Suppressor macrophage treated with lipopolysaccharide for 4 hours (primary cell): Measurements from ENCODE around the gene CDK10.

Source experiments
- DNase-seq: peaks from one replicate; pipeline ENCODE4 v3.0.0-alpha.2; 2020

The CDK10 gene

DNA sequence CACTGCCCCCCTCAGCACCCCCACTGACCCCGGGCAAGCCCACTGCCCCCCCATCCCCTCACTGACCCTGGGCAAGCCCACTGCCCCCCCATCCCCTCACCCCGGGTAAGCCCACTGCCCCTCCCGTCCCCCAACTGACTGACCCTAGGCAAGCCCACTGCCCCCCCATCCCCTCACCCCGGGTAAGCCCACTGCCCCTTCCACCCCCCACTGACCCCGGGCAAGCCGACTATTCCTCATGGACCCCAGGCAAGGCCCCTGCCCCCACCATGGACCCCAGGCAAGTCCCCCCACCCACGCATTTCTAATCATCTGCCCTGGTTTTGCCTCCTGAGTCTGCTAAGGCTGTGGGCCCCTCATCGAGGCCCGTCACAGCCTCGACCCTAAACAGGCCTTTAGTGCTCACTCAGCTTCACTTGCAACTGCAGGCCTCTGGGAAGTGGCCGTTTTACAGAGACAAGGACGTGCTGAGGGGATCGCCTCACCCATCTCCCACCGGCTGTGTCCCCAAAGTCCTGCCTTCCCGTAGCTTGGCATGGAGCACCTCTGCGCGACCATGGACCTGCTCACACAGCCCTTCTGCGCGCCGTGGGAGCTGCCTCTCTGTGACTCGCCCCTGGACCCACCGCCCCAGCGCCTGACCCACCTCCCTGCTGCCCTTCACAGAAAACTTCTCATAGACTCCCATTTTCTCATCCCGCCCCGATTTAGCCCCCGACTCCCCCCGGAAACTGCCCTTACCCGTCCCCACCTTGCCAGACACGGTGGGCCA, 30.6 kb downstream of the CDK10 start:
- DNase-seq, result no peak

DNA sequence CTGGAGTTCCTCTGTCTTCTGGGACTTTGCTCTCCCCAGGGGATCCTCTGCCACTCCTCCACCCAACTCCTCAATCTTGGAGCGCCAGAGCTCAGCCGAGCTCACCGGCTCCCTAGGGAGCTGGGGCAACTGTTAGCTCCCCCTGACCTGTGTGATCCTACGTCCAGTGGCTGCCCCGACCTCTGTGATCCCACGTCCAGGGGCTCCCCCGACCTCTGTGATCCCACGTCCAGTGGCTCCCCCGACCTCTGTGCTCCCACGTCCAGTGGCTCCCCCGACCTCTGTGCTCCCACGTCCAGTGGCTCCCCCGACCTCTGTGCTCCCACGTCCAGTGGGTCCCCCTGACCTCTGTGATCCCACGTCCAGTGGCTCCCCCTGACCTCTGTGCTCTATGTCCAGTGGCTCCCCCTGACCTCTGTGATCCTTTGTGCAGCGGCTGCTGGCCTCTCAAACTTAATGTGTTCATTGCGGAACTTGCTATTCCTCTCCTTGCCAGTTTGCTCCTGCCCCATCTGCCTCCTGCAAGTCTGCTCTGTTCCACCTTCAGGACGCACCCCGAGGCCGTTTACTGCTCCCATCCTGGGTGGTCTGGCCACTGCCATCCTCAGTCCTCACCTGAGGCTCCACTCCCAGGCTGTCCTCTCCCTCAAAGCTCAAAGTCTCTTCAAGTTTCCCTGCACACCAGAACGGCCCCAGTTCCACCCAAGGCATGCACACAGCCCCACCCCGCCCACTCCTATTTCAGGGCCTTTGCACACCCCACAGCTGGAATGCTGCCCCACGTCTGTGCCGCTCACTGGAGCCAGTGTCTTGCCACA, 31.4 kb downstream of the CDK10 start:
- no peak for DNase-seq

DNA sequence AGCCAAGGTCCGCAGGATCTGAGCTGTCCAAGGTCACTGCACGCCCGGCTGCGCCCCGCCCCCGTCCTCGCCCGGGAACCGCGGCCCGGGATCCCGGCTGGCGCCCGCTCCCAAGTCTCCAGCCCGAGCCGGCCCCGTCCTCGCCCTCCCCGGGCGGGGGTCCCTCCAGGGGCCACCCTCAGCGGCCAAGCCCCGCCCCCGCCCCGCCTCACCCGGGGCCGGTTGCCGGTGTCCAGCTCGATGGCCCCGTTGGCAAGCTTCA, 34.0 kb downstream of the CDK10 start:
- no peak for DNase-seq

DNA sequence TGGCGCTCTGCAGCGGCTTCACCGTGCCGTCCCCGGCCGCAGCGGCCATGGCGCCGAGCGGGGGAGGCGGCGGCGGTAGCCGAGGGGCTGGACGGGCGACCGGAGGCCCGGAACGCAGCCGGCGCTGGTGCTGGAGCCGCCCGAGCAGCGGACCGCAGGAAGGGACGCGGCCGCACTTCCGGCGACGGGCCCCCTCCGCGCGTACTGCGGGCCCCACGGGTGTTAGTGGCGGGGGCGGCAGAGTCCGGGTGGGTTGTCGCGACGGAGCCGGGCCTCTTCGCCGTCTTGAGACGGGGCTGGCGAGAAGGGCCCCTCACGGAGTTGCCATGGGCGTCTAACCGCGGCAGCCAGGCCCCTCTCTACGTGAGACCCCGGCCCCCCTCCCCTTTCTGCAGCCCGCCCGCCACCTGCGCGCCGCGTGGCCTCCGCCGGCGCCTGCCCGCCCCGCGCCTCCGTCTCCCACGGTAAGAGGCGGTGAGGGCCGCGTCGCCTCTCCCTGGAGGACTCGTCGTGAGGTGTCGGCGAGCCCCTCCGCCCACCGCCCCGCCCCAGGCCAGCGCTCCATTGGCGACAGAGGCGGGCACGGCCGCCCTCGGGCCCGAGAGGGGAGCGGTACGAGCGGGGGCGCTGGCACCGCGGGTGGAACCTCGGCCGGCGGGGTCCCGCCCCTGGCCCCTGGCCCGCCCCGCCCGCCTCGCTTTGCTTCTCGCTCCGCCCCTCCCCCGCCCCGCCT, 34.5 kb downstream of the CDK10 start, which contains the start of the genes VPS9D1 and ZNF276:
TSS of gene VPS9D1 (minus strand) at position 86 of the 733 bp plus-strand sequence. CDS start at position 49, 37 bp downstream.
TSS of gene ZNF276 (plus strand) at position 725 of the 733 bp plus-strand sequence. CDS start 104 bp downstream, outside the sequence.
- DNase-seq, result peak; percentile 90

DNA sequence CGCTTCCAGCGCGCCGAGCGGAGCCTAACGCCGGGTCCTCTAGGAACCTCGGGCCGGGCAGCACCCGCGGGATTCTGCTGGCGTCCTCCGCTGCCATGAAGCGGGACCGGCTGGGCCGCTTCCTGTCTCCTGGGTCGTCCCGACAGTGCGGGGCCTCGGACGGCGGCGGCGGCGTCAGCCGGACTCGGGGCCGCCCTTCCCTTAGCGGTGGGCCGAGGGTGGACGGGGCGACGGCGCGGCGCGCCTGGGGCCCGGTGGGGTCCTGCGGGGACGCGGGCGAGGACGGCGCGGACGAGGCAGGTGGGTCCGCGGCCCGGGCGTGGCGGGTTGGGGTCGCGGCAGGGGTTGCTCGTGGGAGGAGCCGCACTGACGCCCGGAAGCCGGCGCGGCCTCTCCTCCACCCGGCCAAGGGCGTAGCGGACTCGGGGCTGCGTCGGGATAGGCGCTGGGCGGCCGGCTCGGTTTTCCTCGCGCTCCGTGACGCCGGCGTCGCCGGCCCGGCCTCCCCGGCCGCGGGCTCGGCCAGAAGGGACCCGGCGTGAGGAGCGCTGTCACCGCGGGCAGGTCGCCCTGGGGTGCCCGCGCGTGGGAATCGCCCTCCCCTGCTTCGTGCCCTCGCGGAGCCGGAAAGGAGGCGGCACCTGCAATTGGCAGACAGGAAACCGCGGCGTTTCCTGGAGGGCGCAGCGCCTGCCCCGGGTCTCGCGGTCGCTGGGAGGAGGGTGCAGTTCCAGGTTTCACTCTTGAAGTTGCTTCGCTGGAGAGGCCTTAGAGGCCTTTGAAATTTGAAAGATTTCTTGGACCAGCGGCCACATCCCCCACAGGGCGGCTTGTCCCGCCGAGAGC, 35.3 kb downstream of the CDK10 start:
- peak; percentile 72 for DNase-seq

DNA sequence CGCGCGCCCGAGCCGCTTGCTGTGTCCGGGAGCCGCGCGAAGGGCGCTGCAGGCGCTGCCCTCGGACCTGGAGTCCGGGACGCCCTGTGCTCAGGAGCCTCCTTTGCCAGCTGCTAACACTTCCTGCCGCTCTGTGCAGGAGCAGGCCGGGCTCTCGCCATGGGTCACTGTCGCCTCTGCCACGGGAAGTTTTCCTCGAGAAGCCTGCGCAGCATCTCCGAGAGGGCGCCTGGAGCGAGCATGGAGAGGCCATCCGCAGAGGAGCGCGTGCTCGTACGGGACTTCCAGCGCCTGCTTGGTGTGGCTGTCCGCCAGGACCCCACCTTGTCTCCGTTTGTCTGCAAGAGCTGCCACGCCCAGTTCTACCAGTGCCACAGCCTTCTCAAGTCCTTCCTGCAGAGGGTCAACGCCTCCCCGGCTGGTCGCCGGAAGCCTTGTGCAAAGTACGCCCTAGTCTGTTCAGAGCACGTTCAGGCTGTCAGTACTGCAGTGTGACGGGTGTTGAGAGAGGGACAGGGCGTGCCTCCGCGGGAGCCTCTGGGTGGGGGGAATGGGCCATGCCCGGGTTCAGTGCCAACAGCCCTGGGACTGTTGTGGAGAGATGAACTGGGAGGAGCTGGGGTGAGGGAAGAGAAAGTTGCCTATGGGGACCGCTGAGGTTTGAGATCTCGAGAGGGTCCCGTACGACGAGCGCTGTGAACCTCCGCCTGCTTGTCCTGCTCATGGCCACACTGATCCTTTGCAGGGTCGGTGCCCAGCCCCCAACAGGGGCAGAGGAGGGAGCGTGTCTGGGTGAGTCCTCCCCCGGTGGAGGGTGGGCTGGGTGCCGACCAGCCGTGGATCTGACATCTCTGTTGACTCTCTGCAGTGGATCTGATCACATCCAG, 36.1 kb downstream of the CDK10 start:
- DNase-seq, result peak; percentile 62

DNA sequence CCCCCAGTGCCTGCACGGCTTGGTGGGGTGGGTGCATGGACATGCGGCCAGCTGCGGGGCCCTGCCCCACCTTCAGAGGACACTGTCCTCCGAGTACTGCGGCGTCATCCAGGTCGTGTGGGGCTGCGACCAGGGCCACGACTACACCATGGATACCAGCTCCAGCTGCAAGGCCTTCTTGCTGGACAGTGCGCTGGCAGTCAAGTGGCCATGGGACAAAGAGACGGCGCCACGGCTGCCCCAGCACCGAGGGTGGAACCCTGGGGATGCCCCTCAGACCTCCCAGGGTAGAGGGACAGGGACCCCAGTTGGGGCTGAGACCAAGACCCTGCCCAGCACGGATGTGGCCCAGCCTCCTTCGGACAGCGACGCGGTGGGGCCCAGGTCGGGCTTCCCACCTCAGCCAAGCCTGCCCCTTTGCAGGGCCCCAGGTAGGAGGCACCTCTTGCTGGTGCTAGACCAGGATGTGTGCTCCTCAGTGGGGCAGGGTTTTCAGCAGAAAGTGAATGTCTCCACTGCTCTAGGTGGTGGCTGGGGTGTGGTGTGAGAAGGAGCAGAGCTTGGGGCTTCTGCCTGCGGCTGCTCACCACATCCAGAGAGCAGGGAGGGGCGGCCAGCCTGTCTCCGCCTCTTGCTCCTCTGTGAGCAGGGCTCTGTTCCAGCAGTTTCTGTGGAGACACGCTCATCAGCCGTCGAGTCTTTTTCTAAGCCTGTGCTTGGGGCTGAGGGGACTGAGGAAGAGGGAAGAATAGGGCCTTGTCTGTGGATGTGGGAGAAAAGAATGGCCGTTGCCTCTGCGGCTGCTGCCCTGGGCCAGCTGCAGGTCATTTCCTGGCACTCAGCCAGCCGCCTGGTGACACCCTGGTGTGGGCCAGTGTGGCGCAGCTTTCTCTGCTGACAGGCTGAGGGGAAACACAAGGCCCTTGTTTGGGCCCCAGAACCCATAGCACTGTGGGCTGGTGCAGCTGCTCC, 37.1 kb downstream of the CDK10 start:
- no peak for DNase-seq

DNA sequence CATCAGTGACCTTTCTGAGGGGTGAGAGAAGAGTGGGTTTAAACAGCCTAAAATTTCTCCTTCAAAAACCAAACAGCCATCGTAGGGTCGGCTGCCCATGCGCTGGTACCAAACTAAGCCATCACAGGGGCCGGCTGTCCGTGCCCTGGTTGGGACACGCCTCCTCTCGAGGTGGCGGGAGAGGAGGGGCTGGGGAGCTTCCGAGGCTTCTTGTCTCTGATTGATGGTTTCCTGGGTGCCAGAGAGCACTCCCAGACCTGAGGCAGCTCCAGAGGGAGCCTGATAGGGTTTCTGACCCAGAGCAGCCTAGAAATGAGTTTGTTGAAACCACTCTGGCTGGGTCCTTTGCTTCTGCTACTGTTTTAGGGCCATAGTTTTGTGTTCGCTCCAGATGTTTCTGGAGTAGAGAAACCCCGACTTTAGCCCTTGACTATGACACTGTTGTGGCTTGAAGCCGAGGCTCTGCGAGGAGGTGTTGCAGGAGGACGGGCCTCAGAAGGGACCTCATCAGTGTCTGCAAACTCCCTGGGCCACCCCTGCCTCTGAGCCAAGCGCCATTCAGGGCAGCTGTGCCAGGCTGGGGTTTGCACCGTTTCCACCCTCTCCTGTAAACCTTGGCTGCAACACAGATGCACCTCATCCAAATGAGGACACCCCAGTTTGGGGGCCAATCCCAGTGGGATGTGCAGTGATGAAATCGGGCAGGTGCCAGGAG, 41.1 kb downstream of the CDK10 start:
- no peak for DNase-seq

DNA sequence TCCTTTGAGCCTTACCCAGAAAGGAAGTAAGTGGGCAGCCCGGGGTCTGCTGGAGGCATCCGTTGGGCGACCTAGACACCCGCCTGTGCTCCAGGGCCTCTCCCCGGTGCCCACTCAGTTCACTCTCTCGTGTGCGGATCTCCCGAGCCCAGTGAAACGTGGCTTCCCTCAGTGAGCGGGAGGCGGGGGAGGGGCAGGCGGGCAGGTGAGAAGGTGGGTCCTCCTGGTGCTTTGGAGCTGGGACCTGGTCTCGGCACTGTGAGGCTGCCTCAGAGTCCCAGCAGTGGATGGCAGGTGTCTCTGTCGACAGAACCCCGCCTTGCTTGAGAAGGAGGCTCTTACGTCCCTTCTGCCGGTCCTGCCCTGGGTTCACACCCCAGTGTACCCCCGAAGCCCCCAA, 42.8 kb downstream of the CDK10 start:
- DNase-seq, result no peak

DNA sequence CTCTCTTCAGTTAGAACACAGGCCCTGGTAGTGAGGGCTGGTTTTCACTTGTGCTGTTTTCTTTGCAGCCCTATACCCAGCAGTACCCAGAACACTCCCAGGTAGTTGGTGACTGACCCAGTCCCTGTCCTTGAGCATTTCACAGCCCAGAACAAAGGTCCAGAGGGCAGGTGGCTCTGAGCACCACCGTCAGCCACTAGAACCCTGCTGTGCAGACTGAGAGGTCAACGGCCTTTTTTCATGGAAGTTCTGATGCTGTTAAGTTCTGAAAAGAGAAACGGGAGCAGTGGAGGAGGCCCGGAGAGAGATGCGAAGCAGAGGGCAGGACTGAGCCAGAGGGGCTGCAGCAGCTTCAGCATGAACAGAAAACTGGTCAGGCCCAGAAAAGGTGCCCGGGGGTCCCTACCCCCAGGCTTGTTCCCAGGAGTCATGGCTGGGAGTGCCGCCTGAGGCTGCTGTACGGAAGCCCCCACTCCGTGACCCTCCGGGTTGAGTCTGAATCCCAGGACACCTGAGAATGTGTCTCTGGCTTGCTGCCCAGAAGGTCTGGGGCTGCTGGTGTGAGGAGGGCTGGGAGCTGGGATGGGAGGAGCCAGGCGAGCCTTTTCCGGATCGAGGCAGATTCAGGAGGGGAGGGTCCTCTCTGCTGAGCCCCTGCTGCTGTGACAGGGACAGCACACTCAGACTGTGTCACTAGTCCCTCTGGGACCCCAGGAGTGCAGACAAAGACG, 43.5 kb downstream of the CDK10 start:
- no peak for DNase-seq

DNA sequence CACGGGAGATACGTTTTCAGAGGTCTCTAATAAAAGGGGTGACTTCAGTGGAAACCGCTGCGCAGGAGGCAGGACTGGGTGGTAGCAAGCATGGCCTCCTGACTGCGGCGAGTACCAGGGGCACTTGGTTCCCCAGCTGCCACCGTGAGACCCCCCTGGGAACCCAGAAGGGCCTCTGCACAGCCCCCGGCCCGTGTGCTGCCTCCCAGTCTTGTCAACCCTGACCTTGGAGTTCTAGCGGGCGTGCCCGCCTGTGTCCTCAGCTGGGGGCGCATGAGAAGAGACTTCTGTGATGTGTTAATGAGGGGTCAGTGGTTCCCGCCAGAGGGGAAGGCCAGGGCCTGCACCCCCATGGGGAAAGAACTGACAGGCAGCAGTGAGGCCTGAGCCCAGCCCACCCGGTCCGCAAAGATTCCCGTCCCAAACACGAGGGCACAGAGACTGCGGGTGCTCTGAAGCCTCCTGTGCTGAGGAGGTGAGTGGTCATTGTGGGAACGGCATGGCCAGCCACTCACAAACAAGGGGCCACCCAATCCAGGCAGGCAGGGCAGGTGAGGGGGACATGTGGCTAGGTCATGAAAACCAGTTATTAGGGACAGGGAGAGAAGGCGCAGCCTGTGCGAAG, 44.2 kb downstream of the CDK10 start:
- no peak for DNase-seq

DNA sequence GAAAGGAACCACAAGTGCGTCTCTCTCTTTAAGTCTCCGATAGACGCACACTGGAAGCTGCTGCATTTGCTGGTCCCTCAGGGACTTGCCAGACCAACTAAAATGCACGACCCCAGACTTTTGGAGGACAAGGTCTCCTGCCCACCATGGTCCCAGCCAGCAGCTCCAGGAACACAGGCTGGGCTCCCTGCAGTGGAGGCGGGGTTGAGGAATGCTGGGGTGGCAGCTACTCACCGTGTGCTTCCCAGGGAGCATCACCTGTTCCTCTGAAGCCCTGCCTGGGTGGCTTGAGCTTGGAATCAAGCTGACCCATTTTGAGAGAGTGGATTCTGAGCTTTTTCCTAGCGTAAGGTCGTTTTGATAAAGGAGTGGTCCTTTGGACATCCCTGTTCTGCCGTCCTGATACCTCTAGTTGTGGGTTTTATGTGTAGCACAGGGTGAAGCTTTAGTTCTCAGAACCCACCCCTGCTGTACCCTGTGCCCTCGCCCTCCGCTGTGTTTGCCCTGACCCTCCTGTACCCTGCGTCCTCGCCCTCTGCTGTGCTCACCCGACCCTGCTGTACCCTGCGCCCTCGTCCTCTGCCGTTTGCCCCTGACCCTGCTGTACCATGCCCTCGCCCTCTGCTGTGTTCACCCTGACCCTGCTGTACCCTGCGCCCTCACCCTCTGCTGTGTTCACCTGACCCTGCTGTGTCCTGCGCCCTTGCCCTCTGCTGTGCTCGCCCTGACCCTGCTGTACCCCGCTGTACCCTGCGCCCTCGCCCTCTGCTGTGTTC, 45.8 kb downstream of the CDK10 start:
- DNase-seq, result no peak

DNA sequence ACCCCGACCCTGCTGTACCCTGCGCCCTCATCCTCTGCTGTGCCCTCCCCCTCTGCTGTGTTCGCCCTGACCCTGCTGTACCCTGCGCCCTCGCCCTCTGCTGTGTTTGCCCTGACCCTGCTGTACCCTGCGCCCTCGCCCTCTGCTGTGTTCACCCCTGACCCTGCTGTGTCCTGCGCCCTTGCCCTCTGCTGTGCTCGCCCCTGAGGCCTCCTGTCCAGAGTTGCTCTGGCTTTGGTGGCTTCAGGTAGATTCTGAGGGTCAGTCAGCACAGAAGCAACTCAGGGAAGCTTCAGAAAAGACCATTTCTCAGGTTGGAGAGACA, 46.4 kb downstream of the CDK10 start:
- no peak for DNase-seq

DNA sequence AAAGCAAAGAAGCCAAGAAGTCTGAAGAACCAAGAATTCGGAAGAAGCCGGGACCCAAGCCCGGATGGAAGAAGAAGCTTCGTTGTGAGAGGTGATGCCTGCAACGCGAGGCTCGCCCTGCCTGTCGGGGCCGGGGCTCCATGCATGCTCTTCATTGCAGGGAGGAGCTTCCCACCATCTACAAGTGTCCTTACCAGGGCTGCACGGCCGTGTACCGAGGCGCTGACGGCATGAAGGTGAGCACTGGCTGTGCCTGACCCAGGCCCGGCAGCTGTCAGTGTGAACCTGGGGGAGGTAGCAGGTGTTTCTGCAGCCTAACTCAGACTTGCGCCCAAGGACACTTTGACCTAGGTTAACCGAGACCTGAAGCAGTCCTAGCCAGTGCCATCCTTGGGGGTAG, 46.8 kb downstream of the CDK10 start:
- DNase-seq, result no peak

DNA sequence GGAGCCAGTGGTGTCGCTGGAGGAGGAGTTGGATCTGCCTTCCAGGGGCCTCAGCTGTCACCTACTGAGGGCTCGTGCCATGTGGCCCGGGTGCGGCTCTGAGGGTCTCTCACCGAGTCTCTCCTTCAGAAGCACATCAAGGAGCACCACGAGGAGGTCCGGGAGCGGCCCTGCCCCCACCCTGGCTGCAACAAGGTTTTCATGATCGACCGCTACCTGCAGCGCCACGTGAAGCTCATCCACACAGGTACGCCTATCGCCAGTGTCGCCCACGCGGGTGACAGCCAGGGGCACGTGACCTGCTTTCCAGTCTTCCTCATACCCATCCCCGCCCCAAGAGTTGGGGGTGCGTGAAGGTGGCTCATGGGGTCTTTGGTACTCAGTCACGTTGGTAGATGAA, 47.3 kb downstream of the CDK10 start:
- DNase-seq, result no peak

DNA sequence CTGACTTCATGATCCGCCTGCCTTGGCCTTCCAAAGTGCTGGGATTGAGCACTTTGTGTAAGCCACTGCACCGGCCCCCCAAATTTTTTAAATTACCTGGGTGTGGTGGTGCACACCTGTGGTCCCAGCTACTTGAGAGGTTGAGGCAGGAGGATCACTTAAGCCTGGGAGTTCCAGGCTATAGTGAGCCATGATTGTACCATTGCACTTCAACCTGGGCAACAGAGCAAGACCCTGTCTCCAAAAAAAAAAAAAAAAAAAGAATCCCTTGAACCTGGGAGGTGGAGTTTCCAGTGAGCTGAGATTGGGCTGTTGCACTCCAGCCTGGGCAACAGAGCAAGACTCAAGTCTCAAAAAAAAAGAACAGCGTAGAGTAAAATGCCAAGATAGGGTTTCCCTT, 50.1 kb downstream of the CDK10 start:
- no peak for DNase-seq

DNA sequence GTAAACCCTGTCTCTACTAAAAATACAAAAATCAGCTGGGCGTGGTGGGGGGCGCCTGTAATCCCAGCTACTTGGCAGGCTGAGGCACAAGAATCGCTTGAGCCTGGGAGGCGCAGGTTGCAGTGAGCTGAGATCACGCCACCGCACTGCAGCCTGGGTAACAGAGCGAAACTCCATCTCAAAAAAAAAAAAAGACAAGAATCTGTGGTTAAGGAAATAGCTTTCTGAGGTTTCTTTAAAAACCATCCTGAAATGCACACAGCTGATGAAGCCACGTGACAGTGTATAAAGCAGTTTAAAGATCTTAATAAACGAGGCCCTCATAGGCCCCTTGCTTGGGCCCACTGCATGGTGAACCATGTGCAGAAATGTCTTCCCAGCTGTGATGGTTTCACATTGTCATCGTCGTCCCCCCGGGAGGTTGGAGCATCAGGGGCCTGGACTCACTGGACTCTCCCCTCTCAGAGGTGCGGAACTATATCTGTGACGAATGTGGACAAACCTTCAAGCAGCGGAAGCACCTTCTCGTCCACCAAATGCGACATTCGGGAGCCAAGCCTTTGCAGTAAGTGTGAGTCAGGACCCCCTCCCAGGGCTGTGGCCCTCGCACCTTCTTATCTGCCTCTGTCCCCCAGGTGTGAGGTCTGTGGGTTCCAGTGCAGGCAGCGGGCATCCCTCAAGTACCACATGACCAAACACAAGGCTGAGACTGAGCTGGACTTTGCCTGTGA, 51.0 kb downstream of the CDK10 start:
- DNase-seq, result no peak
